Measurements from ENCODE around the gene TBL3.

TBL3 gene

DNA sequence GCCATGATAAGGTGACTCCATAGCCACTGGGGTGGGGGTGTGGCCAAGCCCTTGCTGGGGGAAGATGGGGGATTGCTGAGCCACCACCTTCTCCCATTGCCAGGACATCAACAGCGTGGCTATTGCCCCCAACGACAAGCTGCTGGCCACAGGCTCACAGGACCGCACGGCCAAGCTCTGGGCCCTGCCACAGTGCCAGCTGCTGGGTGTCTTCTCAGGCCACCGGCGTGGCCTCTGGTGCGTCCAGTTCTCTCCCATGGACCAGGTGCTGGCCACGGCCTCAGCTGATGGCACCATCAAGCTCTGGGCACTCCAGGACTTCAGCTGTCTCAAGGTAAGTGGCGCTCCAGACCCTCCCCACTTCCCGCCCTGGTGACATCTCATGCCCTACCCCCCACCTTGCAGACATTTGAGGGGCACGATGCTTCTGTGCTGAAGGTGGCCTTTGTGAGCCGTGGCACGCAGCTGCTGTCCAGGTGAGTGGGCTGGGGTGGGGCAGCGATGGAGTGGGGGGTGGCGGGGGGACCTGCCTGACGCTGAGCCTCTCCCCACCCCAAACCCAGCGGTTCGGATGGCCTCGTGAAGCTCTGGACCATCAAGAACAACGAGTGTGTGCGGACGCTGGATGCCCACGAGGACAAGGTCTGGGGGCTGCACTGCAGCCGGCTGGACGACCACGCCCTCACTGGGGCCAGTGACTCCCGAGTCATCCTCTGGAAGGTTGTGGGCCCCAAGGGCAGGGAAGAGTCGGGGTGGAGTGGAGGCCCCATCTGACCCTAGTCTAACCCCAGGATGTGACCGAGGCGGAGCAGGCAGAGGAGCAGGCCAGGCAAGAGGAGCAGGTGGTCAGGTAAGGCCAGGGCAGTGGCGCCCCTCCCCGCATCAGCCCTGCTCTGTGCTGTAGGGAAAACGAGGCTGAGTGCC lies 5.4 kb downstream of the TBL3 start:
- no peak for DNase-seq (ENCODE audit: low spot score)
- in situ Hi-C loops (cut with MboI; ENCODE audit: low pct_unique_long_range_greater_than_20kb, low sequenced_read_pairs, unreplicated experiment), result no loop called here
- TF ChIP-seq, protein P1, sequence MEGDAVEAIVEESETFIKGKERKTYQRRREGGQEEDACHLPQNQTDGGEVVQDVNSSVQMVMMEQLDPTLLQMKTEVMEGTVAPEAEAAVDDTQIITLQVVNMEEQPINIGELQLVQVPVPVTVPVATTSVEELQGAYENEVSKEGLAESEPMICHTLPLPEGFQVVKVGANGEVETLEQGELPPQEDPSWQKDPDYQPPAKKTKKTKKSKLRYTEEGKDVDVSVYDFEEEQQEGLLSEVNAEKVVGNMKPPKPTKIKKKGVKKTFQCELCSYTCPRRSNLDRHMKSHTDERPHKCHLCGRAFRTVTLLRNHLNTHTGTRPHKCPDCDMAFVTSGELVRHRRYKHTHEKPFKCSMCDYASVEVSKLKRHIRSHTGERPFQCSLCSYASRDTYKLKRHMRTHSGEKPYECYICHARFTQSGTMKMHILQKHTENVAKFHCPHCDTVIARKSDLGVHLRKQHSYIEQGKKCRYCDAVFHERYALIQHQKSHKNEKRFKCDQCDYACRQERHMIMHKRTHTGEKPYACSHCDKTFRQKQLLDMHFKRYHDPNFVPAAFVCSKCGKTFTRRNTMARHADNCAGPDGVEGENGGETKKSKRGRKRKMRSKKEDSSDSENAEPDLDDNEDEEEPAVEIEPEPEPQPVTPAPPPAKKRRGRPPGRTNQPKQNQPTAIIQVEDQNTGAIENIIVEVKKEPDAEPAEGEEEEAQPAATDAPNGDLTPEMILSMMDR (IDR thresholded peaks at IDR 0.05; ENCODE audit: extremely low read depth, insufficient read depth, missing control alignments), result no peak

DNA sequence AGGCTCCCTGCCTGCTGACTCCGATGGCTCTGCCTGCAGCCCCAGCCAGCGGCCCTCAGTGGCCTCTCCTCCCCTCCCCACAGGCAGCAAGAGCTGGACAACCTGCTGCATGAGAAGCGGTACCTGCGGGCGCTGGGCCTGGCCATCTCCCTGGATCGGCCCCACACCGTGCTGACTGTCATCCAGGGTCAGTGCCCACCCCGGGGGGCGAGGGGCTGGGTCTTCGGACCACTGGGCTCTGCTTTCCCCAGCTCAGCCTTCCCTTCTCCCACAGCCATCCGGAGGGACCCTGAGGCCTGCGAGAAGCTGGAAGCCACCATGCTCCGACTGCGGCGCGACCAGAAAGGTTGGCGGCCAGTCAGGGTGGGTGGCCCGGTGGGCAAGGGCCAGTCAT lies 6.0 kb downstream of the TBL3 start:
- in situ Hi-C loops (cut with MboI; ENCODE audit: low pct_unique_long_range_greater_than_20kb, low sequenced_read_pairs, unreplicated experiment), result no loop called here
- TF ChIP-seq, protein P1 (IDR thresholded peaks at IDR 0.05; ENCODE audit: extremely low read depth, insufficient read depth, missing control alignments), result no peak
- DNase-seq (ENCODE audit: low spot score), result no peak

DNA sequence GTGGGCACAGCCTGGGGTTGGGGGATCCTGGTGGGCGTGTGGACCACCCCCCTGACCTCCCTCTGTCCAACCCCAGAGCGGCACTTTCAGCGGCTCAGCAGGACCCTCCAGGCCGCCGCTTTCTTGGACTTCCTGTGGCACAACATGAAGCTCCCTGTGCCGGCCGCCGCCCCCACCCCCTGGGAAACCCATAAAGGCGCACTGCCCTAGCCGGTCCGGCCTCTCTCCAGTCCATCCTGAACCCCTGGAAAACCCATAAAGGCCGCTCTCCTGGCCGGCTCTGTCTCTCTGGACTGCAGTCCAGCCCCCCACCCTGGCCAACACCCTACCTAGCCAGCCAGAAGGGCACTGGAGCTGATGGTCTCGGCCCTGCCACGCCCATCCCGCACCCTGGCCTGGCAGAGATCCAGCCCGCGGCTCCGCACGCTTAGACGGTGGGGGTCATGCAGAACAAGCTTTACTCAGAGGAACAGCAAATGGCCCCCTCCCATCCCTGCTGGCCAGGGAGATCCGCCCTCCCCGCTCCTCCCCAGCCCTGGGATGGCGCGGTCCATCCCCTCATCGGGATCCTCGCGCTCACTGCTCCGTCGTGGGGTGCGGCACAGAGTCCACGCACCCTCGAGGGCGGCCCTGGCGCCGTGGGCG lies 6.7 kb downstream of the TBL3 start:
- in situ Hi-C loops (cut with MboI; ENCODE audit: low pct_unique_long_range_greater_than_20kb, low sequenced_read_pairs, unreplicated experiment), result no loop called here
- DNase-seq (ENCODE audit: low spot score), result no peak
- TF ChIP-seq, protein P1 (IDR thresholded peaks at IDR 0.05; ENCODE audit: extremely low read depth, insufficient read depth, missing control alignments), result no peak

DNA sequence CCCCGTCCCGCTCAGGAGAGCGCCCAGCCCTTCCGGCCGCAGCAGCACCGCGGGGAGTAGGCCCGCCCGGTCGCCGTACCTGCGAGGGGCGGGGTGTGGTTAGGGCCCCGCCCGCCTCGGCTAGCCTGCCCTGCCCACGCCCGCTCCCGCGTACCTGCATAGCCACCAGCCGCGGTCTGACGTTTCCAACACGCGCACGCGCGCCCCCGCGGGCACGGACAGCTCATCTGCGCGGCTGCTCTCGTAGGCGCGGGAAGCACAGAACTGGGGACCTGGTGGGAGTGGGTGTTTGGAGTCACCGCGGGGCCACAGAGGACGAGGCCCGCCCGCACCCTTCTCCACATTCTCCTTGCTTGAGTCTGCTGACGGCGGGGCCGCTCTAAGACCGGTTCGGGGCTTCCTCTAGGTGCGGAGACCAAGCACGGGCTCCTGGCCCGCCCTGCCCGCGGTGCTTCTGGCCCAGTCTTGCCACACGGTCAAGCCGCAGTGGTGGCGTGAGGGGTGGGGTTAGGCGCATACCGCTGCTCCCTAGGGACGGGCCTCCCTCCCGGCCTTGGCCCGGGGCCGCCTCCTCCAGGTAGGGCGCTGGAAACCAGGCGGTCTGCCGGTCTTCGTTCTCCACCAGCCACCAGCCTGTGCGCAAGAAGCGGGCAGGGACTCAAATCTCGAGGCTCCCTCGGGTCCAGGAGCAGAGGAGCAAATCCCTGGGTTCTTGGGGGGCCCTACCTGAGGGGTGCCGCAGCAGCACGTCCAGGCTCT lies 7.6 kb downstream of the TBL3 start:
- in situ Hi-C loops (cut with MboI; ENCODE audit: low pct_unique_long_range_greater_than_20kb, low sequenced_read_pairs, unreplicated experiment), result no loop called here
- TF ChIP-seq, protein P1 (IDR thresholded peaks at IDR 0.05; ENCODE audit: extremely low read depth, insufficient read depth, missing control alignments), result no peak
- DNase-seq (ENCODE audit: low spot score), result no peak

DNA sequence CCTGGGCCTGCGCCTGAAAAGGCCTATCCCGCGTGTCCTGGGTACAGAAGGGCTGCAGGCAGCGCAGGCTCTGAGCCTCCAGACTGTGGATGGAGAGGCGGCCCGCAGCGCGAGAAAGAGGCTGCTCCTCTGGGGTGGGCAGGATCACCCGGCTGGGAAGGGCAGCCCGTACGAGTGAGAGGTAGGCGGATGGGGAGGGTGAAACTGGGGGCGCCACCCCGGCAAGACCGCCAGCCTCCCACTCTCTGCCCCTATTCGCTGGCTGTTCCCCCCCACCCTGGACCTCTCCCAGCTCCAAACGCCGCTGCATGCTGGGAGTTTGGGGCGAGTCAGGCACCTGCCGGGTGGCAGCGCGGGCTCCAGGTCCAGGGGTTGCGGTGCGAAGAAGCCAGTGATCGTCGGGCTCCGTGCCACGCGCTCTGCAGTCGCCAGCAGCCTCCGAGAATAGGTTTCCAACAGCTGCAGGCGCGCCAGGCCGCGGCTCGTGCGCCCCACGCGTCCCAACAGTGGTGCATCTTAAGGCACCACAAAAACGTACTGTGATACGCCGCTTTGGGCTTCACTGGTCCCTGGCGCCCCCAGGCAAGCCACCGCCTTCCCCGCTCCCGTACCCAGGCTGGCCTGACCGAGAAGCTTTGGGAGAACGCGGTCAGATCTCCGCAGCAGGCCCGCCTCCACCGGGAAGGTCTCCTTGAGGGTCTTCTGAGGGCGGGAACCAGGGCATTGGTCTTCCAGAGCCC lies 8.3 kb downstream of the TBL3 start:
- in situ Hi-C loops (cut with MboI; ENCODE audit: low pct_unique_long_range_greater_than_20kb, low sequenced_read_pairs, unreplicated experiment), result no loop called here
- no peak for DNase-seq (ENCODE audit: low spot score)
- TF ChIP-seq, protein P1 (IDR thresholded peaks at IDR 0.05; ENCODE audit: extremely low read depth, insufficient read depth, missing control alignments), result no peak

DNA sequence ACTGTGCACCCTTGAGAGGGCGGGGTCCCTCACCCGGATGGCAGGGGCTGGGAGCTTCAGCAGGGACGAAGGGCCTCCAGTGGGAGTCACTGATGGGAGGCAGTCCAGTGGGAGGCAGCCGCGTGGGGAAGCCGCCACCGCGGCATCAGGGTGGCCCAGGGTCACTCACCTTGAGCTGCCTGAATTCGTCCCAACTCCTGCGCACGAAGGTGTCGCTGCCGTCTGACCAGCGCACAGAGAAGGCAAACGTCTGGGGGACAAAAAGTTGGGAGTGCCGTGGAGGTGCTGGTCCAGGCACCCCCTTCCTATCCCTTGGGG lies 8.9 kb downstream of the TBL3 start:
- TF ChIP-seq, protein P1 (IDR thresholded peaks at IDR 0.05; ENCODE audit: extremely low read depth, insufficient read depth, missing control alignments), result no peak
- in situ Hi-C loops (cut with MboI; ENCODE audit: low pct_unique_long_range_greater_than_20kb, low sequenced_read_pairs, unreplicated experiment), result no loop called here
- no peak for DNase-seq (ENCODE audit: low spot score)
